IMR-90 (cell line): ENCODE results near the gene GAMT. TPM values are rescaled to one million over a fixed set of nuclear protein-coding genes. Genes with fewer than 3 reads are reported as not detected.

Experiments
- ATAC-seq: fragments of 200-7000 bp; cut with Tn5 transposase; 2 replicates; pipeline ENCODE4 v1.9.1; 2020; ENCODE audit warnings: low read depth, mild to moderate bottlenecking, moderate library complexity
- BruUV-seq: library from RNA; stranded (reverse); fragments of 400-500 nt; replicated peaks from 2 replicates; lab custom pipeline; 2021; lab: Mats Ljungman, UMichigan
- CTCF ChIA-PET: fragments of 300-600 bp; formaldehyde crosslinking; extraction: SDS; loops from one replicate; lab custom pipeline; 2021; ENCODE audit warnings: antibody characterized with exemption; lab: Yijun Ruan, JAX
- POLR2A ChIA-PET: fragments of 300-600 bp; sonication (Branson Sonifier 250); formaldehyde crosslinking; loops from one replicate; lab custom pipeline; 2022; ENCODE audit warnings: antibody characterized with exemption; ENCODE audit not compliant: unreplicated experiment; lab: Charles Lee
- DNase-seq: peaks from one replicate; pipeline ENCODE4 v3.0.0; 2013
- H2AFZ ChIP-seq: replicated peaks from 2 replicates; pipeline ENCODE3; 2013; ENCODE audit warnings: low read length, mild to moderate bottlenecking; ENCODE audit not compliant: poor library complexity
- H2AK5ac ChIP-seq: 2 replicates; pipeline ENCODE4 v1.6.1; 2013; ENCODE audit warnings: low read depth, low read length, inconsistent platforms
- H2AK9ac ChIP-seq: replicated peaks from 2 replicates; pipeline ENCODE3; 2013; ENCODE audit warnings: mild to moderate bottlenecking, low read depth, low read length, moderate library complexity; ENCODE audit not compliant: poor library complexity
- H2BK120ac ChIP-seq: 2 replicates; pipeline ENCODE4 v1.6.1; 2013; ENCODE audit warnings: low read depth, low read length, inconsistent platforms
- H2BK15ac ChIP-seq: 3 replicates; pipeline ENCODE4 v1.6.1; 2013; ENCODE audit warnings: low read depth, low read length, inconsistent platforms
- H2BK20ac ChIP-seq: 2 replicates; pipeline ENCODE4 v1.6.1; 2013; ENCODE audit warnings: low read depth, mild to moderate bottlenecking, inconsistent platforms, low read length, moderate library complexity
- H2BK5ac ChIP-seq: 2 replicates; pipeline ENCODE4 v1.6.1; 2013; ENCODE audit warnings: mild to moderate bottlenecking, low read depth, low read length, inconsistent platforms; ENCODE audit not compliant: poor library complexity, severe bottlenecking
- H3K14ac ChIP-seq: replicated peaks from 2 replicates; pipeline ENCODE4 v1.6.1; 2013; ENCODE audit warnings: low read depth, low read length, inconsistent platforms
- H3K18ac ChIP-seq: 2 replicates; pipeline ENCODE4 v1.6.1; 2013; ENCODE audit warnings: low read depth, low read length, control low read depth
- H3K23ac ChIP-seq: 2 replicates; pipeline ENCODE4 v1.6.1; 2013; ENCODE audit warnings: low read depth, low read length, inconsistent platforms
- H3K27ac ChIP-seq: 2 replicates; pipeline ENCODE4 v1.5.1; 2013; ENCODE audit warnings: mild to moderate bottlenecking, control low read depth, low read length; ENCODE audit not compliant: insufficient read depth
- H3K27me3 ChIP-seq: 2 replicates; pipeline ENCODE4 v1.6.1; 2013; ENCODE audit warnings: low read length; ENCODE audit not compliant: control insufficient read depth, insufficient read depth
- H3K36me3 ChIP-seq: 2 replicates; pipeline ENCODE4 v1.6.1; 2013; ENCODE audit warnings: low read length, mixed read lengths; ENCODE audit not compliant: control insufficient read depth, insufficient read depth
- H3K4ac ChIP-seq: 2 replicates; pipeline ENCODE4 v1.6.1; 2013; ENCODE audit warnings: low read depth, low read length, inconsistent platforms
- H3K4me1 ChIP-seq: 2 replicates; pipeline ENCODE4 v1.6.1; 2013; ENCODE audit warnings: low read length, mixed read lengths; ENCODE audit not compliant: control insufficient read depth, insufficient read depth
- H3K4me2 ChIP-seq: 2 replicates; pipeline ENCODE4 v1.6.1; 2013; ENCODE audit warnings: low read depth, mild to moderate bottlenecking, control low read depth, low read length, moderate library complexity
- H3K4me3 ChIP-seq: 2 replicates; pipeline ENCODE4 v1.5.1; 2013; ENCODE audit warnings: low read depth, mild to moderate bottlenecking, control low read depth, low read length, moderate library complexity; ENCODE audit not compliant: insufficient read depth
- H3K56ac ChIP-seq: 2 replicates; pipeline ENCODE4 v1.6.1; 2013; ENCODE audit warnings: low read length, inconsistent platforms; ENCODE audit not compliant: insufficient read depth; ENCODE audit errors: extremely low read depth
- H3K79me1 ChIP-seq, 2 experiments: 2 replicates each; pipeline ENCODE4 v1.6.1; 2013; ENCODE audit warnings: low read length in 2 of 2, inconsistent platforms in 1 of 2, low read depth in 1 of 2
- H3K9ac ChIP-seq: 2 replicates; pipeline ENCODE4 v1.6.1; 2013; ENCODE audit warnings: low read depth, low read length, control low read depth
- H3K9me1 ChIP-seq: 2 replicates; pipeline ENCODE4 v1.6.1; 2013; ENCODE audit warnings: low read length, inconsistent platforms; ENCODE audit not compliant: insufficient read depth
- H3K9me3 ChIP-seq: 2 replicates; pipeline ENCODE4 v1.6.1; 2013; ENCODE audit warnings: low read length; ENCODE audit not compliant: control insufficient read depth, insufficient read depth
- H4K20me1 ChIP-seq: 2 replicates; pipeline ENCODE4 v1.6.1; 2013; ENCODE audit warnings: low read length, inconsistent platforms; ENCODE audit not compliant: insufficient read depth
- H4K5ac ChIP-seq: 2 replicates; pipeline ENCODE4 v1.6.1; 2013; ENCODE audit warnings: mild to moderate bottlenecking, low read depth, low read length, control low read depth
- H4K8ac ChIP-seq, 2 experiments: 2 replicates each; pipeline ENCODE4 v1.6.1; 2013; ENCODE audit warnings: low read depth in 2 of 2, low read length in 2 of 2, control low read depth in 1 of 2, inconsistent platforms in 1 of 2
- H4K91ac ChIP-seq: 2 replicates; pipeline ENCODE4 v1.6.1; 2013; ENCODE audit warnings: low read depth, low read length, inconsistent platforms; ENCODE audit not compliant: insufficient read depth
- BHLHE40 ChIP-seq: fragments of 150-350 bp; IDR thresholded peaks from 2 replicates; pipeline ENCODE4 v1.6.1; 2016; ENCODE audit warnings: mild to moderate bottlenecking, low read depth, low read length
- CEBPB ChIP-seq: IDR thresholded peaks from 2 replicates; pipeline ENCODE4 v1.6.1; 2012; ENCODE audit warnings: low read depth, low read length, improper control_type of control experiment
- MXI1 ChIP-seq: IDR thresholded peaks from 2 replicates; pipeline ENCODE4 v1.6.1; 2012; ENCODE audit warnings: low read depth, mild to moderate bottlenecking, low read length, moderate library complexity, borderline replicate concordance
- RCOR1 ChIP-seq: IDR thresholded peaks from 2 replicates; pipeline ENCODE4 v1.6.1; 2012; ENCODE audit warnings: mild to moderate bottlenecking, low read length, improper control_type of control experiment; ENCODE audit not compliant: insufficient replicate concordance
- WGBS, 2 experiments: methylation state at CpG; one replicate each; pipeline versions ENCODE4 v1.1.5 to v1.1.7; 2013; ENCODE audit warnings: missing lambda C conversion rate in 2 of 2; ENCODE audit not compliant: insufficient read length in 1 of 2; ENCODE audit errors: extremely low coverage in 2 of 2; 5-methylcytosine and 5-hydroxymethylcytosine counted together
- dilution Hi-C: fragments of 300-500 bp; cut with HindIII; formaldehyde crosslinking; loops from one replicate; pipeline ENCODE4 v1.14.3; 2018; ENCODE audit warnings: low sequenced_read_pairs; ENCODE audit not compliant: unreplicated experiment
- in situ Hi-C: fragments of 300-500 bp; cut with MboI; formaldehyde crosslinking; loops from 3 replicates; pipeline ENCODE4 v1.14.3; 2019; ENCODE audit warnings: low sequenced_read_pairs, inconsistent platforms, mixed read lengths
- intact Hi-C: fragments of 100-400 bp; cut with micrococcal nuclease; formaldehyde crosslinking; loops from 2 replicates; pipeline ENCODE4 v1.10.0; 2022
- polyA plus RNA-seq, 3 experiments: library from polyadenylated mRNA; depleted of rRNA; stranded (reverse); fragments of >200 nt; gene quantifications; 2 replicates each; pipeline ENCODE4 v1.2.3, GENCODE V29; 2012; ENCODE audit warnings: low replicate concordance in 1 of 3
- total RNA-seq: library from RNA; depleted of rRNA; stranded (reverse); fragments of >200 nt; gene quantifications from 2 replicates; pipeline ENCODE4 v1.2.3, GENCODE V29; 2012
- TF ChIP-seq, protein P1 (sequence below): fragments of 150-350 bp; IDR thresholded peaks from 2 replicates; pipeline ENCODE4 v1.6.1; 2017; ENCODE audit warnings: mild to moderate bottlenecking, antibody characterized with exemption, low read length, low read depth

Gene GAMT
- total and polyA plus RNA-seq, 2 of the 4 experiments (the other 2 are of a cell fraction), result 22.8 to 51.8 TPM

GRCh38 chr19:1360818-1361461, 40.4 kb downstream of the GAMT start:
- Histone ChIP-seq H2BK120ac (peak overlapping the region; percentile 45), H3K9ac (peak overlapping the region; percentile 3; the same call in 1 of the 2 replicates)

More at GRCh38 chr19:1360818-1361461, 40.4 kb downstream of the GAMT start:
- peak overlapping the region; percentile 0; the same call in 1 of the 2 replicates for H3K4me3 ChIP-seq
- TF ChIP-seq CEBPB (no peak), MXI1 (0 out of 2 replicates have a peak, but pooled peaks have one; percentile 70), BHLHE40 (peak; percentile 33; the same call in 1 of the 2 replicates), RCOR1 (no peak)
- TF ChIP-seq, protein P1, sequence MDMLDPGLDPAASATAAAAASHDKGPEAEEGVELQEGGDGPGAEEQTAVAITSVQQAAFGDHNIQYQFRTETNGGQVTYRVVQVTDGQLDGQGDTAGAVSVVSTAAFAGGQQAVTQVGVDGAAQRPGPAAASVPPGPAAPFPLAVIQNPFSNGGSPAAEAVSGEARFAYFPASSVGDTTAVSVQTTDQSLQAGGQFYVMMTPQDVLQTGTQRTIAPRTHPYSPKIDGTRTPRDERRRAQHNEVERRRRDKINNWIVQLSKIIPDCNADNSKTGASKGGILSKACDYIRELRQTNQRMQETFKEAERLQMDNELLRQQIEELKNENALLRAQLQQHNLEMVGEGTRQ, result peak; percentile 39; the same call in 1 of the 2 replicates
- DNase-seq (peak; percentile 79), ATAC-seq (peak; percentile 90)
- H4K91ac ChIP-seq, result peak overlapping the region; percentile 69
- in situ Hi-C loops (loop anchor here (5.0 kb wide), 1 partner anchor 79 kb away; no protein-coding TSS in a partner anchor), intact Hi-C loops (loop anchor here (5.0 kb wide), 1 partner anchor 84 kb away; the partner anchor contains the start of gene FAM174C), dilution Hi-C loops (no loop called here)
- peaks cover 4% of the 10 kb centered on the region for H4K20me1 ChIP-seq
- H2AFZ ChIP-seq, result peak overlapping the region; percentile 71
- no peak overlapping the region for H3K18ac ChIP-seq
- H3K27ac ChIP-seq, result peak overlapping the region; percentile 20
- H3K36me3 ChIP-seq, result peaks cover 41% of the 10 kb centered on the region
- H3K27me3 ChIP-seq, result no peaks in the 10 kb centered on the region
- H3K4me2 ChIP-seq, result peak overlapping the region; percentile 33
- peak overlapping the region; percentile 7 to 72; a peak in 2 of 4 replicates for H4K8ac ChIP-seq
- peak overlapping the region; percentile 61 for H3K4ac ChIP-seq
- H4K5ac ChIP-seq, result no peak overlapping the region
- peak overlapping the region; percentile 58 for H2BK5ac ChIP-seq
- H3K4me1 ChIP-seq, result peaks cover 19% of the 10 kb centered on the region
- H3K79me1 ChIP-seq, result peaks cover 7 to 66% of the 10 kb centered on the region in 2 experiments
- H2AK9ac ChIP-seq, result peak overlapping the region; percentile 12
- 0 out of 2 replicates have a peak overlapping the region, but pooled peaks have one; percentile 33 for H3K23ac ChIP-seq
- BruUV-seq, result no TSS peak
- peak overlapping the region; percentile 35; the same call in 1 of the 2 replicates for H3K14ac ChIP-seq
- H2BK20ac ChIP-seq, result no peak overlapping the region
- H3K56ac ChIP-seq, result peak overlapping the region; percentile 59
- POLR2A ChIA-PET, result no interaction called here
- H3K9me3 ChIP-seq, result no peaks in the 10 kb centered on the region
- 14% methylated on average over 4 of the region's 31 CpGs; no CpG with 5 or more reads in 1 of the 2 experiments for WGBS, 2 experiments
- CTCF ChIA-PET, result interaction anchor here (0.6 kb wide), 1 partner anchor 81 kb away, joined by 3 read pairs; no protein-coding TSS in a partner anchor
- no peak overlapping the region for H2BK15ac ChIP-seq
- H2AK5ac ChIP-seq, result 0 out of 2 replicates have a peak overlapping the region, but pooled peaks have one; percentile 21
- peaks cover 13% of the 10 kb centered on the region for H3K9me1 ChIP-seq
